KMS-11 (cell line): ENCODE measurements around the gene PTPRU.

Experiments
- H2AFZ ChIP-seq: fragments of 200-600 bp; sonication (generic); 2 replicates; pipeline ENCODE4 v1.6.1; 2016; ENCODE audit warnings: antibody characterized with exemption, mixed run types, low read depth
- H3K27ac ChIP-seq: fragments of 200-600 bp; sonication (generic); 2 replicates; pipeline ENCODE4 v1.6.1; 2016; ENCODE audit warnings: mild to moderate bottlenecking, mixed run types
- H3K27me3 ChIP-seq: fragments of 200-600 bp; sonication (generic); 2 replicates; pipeline ENCODE4 v1.6.1; 2017; ENCODE audit warnings: mild to moderate bottlenecking, low read depth, mixed run types, moderate library complexity; ENCODE audit not compliant: insufficient read depth
- H3K36me3 ChIP-seq: fragments of 200-600 bp; sonication (generic); 2 replicates; pipeline ENCODE4 v1.6.1; 2017; ENCODE audit warnings: mild to moderate bottlenecking, mixed run types; ENCODE audit not compliant: insufficient read depth
- H3K4me1 ChIP-seq: fragments of 200-600 bp; sonication (generic); 2 replicates; pipeline ENCODE4 v1.6.1; 2016; ENCODE audit warnings: mild to moderate bottlenecking, low read depth, mixed run types; ENCODE audit not compliant: poor library complexity, severe bottlenecking
- H3K4me2 ChIP-seq: fragments of 200-600 bp; sonication (generic); 2 replicates; pipeline ENCODE4 v1.7.0; 2016; ENCODE audit warnings: mild to moderate bottlenecking, mixed run types
- H3K4me3 ChIP-seq: fragments of 200-600 bp; sonication (generic); IDR thresholded peaks from 2 replicates; pipeline ENCODE4 v1.6.1; 2017; ENCODE audit warnings: low read depth, low read length, mixed read lengths; ENCODE audit not compliant: insufficient read depth
- H3K79me2 ChIP-seq: fragments of 200-600 bp; sonication (generic); 2 replicates; pipeline ENCODE4 v1.6.1; 2016; ENCODE audit warnings: low read depth, mixed run types; ENCODE audit not compliant: insufficient read depth
- H3K9ac ChIP-seq: fragments of 200-600 bp; sonication (generic); 2 replicates; pipeline ENCODE4 v1.6.1; 2016; ENCODE audit warnings: mild to moderate bottlenecking, mixed run types
- H4K20me1 ChIP-seq: fragments of 200-600 bp; sonication (generic); 2 replicates; pipeline ENCODE4 v1.6.1; 2016; ENCODE audit warnings: mild to moderate bottlenecking, mixed run types; ENCODE audit not compliant: insufficient read depth
- CTCF ChIP-seq: fragments of 200-600 bp; sonication (generic); conservative IDR thresholded peaks from 2 replicates; pipeline ENCODE4 v1.6.1; 2017; ENCODE audit warnings: low read depth, mild to moderate bottlenecking, antibody characterized with exemption, low read length, moderate library complexity, mixed read lengths

Gene PTPRU

DNA sequence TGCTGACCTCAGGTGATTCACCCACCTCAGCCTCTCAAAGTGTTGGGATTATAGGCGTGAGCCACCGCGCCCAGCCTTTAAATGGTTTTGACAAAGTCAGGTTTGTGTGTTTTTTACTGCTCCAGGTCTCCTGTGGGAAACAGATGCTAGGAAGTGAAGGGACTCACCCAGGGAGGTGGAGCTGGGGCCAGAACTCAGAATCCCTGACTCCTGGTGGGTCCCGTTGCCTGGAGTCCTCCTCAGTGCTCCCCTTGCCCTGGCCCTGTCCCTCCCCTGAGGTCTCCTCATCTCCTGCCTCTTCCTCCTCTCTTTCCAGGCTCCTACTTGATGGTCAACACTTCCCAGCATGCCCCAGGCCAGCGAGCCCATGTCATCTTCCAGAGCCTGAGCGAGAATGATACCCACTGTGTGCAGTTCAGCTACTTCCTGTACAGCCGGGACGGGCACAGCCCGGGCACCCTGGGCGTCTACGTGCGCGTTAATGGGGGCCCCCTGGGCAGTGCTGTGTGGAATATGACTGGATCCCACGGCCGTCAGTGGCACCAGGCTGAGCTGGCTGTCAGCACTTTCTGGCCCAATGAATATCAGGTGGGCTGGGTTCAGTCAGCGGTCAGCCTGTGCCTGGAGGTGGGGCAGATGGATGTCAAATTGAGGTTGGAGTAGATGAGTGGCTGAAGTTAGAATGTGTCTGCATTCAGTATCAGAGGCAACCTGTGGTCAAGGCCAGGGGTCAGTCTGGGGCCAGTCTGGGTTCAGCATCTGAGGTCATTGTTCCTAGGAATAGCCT is 22.1 kb downstream of the PTPRU start:
- Histone ChIP-seq H3K36me3 (no peaks in the 10 kb centered on the region), H4K20me1 (no peaks in the 10 kb centered on the region), H3K9ac (no peak overlapping the region), H3K79me2 (no peaks in the 10 kb centered on the region), H2AFZ (no peak overlapping the region), H3K4me3 (no peak overlapping the region), H3K27ac (no peak overlapping the region), H3K4me1 (no peaks in the 10 kb centered on the region), H3K27me3 (peaks cover 11% of the 10 kb centered on the region; the same call in 1 of the 2 replicates), H3K4me2 (no peak overlapping the region)
- no peak for TF ChIP-seq CTCF

DNA sequence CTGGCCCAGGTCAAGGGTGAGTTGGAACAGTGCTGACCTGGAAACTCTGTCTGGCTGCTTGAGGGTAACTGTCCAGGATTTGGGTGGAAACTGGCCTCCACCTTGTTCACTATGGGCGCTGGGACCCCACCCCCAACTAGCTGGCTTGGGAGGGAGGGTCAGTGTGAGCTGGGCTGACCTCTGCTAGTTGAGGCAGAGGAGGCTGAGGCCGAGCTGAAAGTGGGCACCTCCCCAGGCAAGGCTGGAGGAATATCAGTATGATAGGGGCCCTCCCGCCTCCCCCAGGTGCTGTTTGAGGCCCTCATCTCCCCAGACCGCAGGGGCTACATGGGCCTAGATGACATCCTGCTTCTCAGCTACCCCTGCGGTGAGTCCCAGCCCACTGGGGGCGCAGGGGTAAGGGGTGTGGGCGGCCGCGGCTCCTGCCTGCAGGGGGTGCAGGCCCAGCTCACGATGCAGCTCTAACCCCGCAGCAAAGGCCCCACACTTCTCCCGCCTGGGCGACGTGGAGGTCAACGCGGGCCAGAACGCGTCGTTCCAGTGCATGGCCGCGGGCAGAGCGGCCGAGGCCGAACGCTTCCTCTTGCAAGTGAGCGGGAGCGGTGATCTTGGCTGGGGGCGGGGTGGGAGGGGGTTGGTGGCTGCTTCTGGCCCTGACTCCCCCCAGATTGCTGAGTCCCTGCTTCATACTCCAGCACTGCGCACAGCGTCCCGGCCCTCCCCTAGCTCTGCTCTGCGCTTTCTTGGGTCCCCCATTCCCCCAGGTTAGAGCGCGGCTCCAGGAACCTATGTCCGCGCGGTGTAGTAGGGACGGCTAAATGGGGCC is 22.9 kb downstream of the PTPRU start:
- no peak overlapping the region for H3K9ac ChIP-seq
- no peaks in the 10 kb centered on the region for H3K36me3 ChIP-seq
- no peak overlapping the region for H3K4me2 ChIP-seq
- peaks cover 13% of the 10 kb centered on the region; the same call in 1 of the 2 replicates for H3K27me3 ChIP-seq
- H2AFZ ChIP-seq, result no peak overlapping the region
- no peak for TF ChIP-seq CTCF
- H3K4me3 ChIP-seq, result no peak overlapping the region
- no peaks in the 10 kb centered on the region for H3K4me1 ChIP-seq
- no peaks in the 10 kb centered on the region for H4K20me1 ChIP-seq
- H3K27ac ChIP-seq, result no peak overlapping the region
- H3K79me2 ChIP-seq, result no peaks in the 10 kb centered on the region

DNA sequence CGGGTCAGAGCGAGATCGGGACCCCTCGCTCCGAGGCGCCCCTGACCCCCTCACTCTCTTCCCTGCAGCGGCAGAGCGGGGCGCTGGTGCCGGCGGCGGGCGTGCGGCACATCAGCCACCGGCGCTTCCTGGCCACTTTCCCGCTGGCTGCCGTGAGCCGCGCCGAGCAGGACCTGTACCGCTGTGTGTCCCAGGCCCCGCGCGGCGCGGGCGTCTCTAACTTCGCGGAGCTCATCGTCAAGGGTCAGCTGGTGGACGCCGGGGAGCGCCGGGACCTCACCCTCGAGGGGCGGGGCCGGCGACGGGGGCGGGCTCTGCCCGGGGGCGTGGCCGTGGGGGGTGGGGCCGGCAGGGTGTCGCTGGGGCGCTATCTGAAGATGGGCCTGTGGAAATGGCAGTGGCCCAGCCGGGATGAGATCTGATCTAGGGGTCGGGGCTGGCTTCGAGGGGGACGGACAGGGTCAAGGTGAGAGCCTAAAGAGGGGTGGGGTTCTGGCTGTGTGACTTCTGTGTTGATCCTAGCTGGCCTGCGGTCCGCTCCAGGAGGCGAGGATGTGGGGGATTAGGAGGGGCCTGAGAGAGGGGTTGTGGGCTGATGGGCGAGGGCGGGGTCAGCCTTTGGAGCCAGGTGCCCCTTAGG is 23.6 kb downstream of the PTPRU start:
- Histone ChIP-seq H3K79me2 (no peaks in the 10 kb centered on the region), H4K20me1 (no peaks in the 10 kb centered on the region), H3K27ac (no peak overlapping the region), H3K9ac (no peak overlapping the region), H3K36me3 (no peaks in the 10 kb centered on the region), H3K4me1 (no peaks in the 10 kb centered on the region), H3K4me3 (no peak overlapping the region), H3K27me3 (peaks cover 13% of the 10 kb centered on the region; the same call in 1 of the 2 replicates), H3K4me2 (no peak overlapping the region), H2AFZ (no peak overlapping the region)
- TF ChIP-seq CTCF, result no peak

- no peaks in the 10 kb centered on the region for H3K36me3 ChIP-seq
- H3K79me2 ChIP-seq, result no peaks in the 10 kb centered on the region
- H3K4me1 ChIP-seq, result no peaks in the 10 kb centered on the region
- H3K4me2 ChIP-seq, result no peak overlapping the region
- H3K4me3 ChIP-seq, result no peak overlapping the region
- no peak overlapping the region for H3K27ac ChIP-seq
- no peaks in the 10 kb centered on the region for H4K20me1 ChIP-seq
- H2AFZ ChIP-seq, result no peak overlapping the region
- TF ChIP-seq CTCF, result no peak
- peaks cover 17% of the 10 kb centered on the region; the same call in 1 of the 2 replicates for H3K27me3 ChIP-seq
- no peak overlapping the region for H3K9ac ChIP-seq
Measured at GRCh38 chr1:29260531-29260930, 24.2 kb downstream of the PTPRU start.
